Fibroblast of skin of back (primary cell): Measurements from ENCODE around the gene TTC21A.

Experiments used
- DNase-seq: peaks from one replicate; pipeline ENCODE4 v3.0.0-alpha.2; 2013

Gene TTC21A

GRCh38 chr3:39121621-39122020, 14.1 kb downstream of the TTC21A start:
- no peak for DNase-seq

- DNase-seq = no peak
Observed at GRCh38 chr3:39122813-39123212, 15.3 kb downstream of the TTC21A start.

- peak; percentile 42 for DNase-seq
Observed at GRCh38 chr3:39124876-39125840, 17.7 kb downstream of the TTC21A start.

GRCh38 chr3:39125841-39126500, 18.5 kb downstream of the TTC21A start:
- peak; percentile 57 for DNase-seq

- peak; percentile 68 for DNase-seq
Observed at GRCh38 chr3:39126532-39127071, 19.1 kb downstream of the TTC21A start.

- DNase-seq = no peak
Observed at GRCh38 chr3:39127269-39127907, 19.9 kb downstream of the TTC21A start.

- DNase-seq = no peak
Observed at GRCh38 chr3:39127908-39128304, 20.4 kb downstream of the TTC21A start.

GRCh38 chr3:39128951-39129350, 21.5 kb downstream of the TTC21A start:
- DNase-seq = no peak

GRCh38 chr3:39130026-39130425, 22.5 kb downstream of the TTC21A start:
- DNase-seq = no peak

- DNase-seq = no peak
Observed at GRCh38 chr3:39130693-39131265, 23.3 kb downstream of the TTC21A start.

GRCh38 chr3:39132096-39133092, 24.9 kb downstream of the TTC21A start:
- DNase-seq = no peak

GRCh38 chr3:39133093-39133490, 25.6 kb downstream of the TTC21A start:
- DNase-seq = no peak

GRCh38 chr3:39133822-39134221, 26.3 kb downstream of the TTC21A start:
- DNase-seq = no peak

GRCh38 chr3:39134305-39134704, 26.8 kb downstream of the TTC21A start:
- no peak for DNase-seq

GRCh38 chr3:39135170-39135805, 27.8 kb downstream of the TTC21A start:
- no peak for DNase-seq

- no peak for DNase-seq
Observed at GRCh38 chr3:39136533-39137434, 29.3 kb downstream of the TTC21A start.

GRCh38 chr3:39137435-39137936, 30.0 kb downstream of the TTC21A start:
- no peak for DNase-seq

- DNase-seq = no peak
Observed at GRCh38 chr3:39137991-39138803, 30.7 kb downstream of the TTC21A start.
